Colon (tissue), 2 donors: ENCODE data around the gene TMEM109.

Source experiments
- FAIRE-seq: peaks from 2 replicates; lab custom pipeline; 2012; peaks lifted over from hg19 to GRCh38; lab: Jason Lieb, UNC
- donor health status: control.
- donor health status: control.

TMEM109 gene

DNA sequence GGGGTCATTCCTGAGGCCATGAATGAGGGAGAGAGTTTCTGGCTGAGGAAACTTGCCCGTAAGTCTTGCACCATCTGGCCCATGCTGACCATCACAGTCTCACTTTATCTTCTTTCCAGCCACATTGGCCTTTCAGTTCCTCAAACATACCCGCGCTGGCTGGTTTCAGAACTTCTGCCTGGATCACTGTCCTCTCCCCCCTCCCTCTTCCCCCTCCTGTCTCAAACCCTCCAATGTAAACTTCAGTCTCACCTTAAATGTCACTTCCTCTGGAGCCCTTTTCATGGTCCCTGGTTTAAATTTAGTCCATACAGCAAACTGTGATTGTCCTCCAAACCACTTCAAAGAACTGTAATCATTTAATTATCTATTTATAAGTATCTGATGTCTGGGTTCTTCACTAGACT, 3.7 kb upstream of the TMEM109 start:
- FAIRE-seq = no peak

DNA sequence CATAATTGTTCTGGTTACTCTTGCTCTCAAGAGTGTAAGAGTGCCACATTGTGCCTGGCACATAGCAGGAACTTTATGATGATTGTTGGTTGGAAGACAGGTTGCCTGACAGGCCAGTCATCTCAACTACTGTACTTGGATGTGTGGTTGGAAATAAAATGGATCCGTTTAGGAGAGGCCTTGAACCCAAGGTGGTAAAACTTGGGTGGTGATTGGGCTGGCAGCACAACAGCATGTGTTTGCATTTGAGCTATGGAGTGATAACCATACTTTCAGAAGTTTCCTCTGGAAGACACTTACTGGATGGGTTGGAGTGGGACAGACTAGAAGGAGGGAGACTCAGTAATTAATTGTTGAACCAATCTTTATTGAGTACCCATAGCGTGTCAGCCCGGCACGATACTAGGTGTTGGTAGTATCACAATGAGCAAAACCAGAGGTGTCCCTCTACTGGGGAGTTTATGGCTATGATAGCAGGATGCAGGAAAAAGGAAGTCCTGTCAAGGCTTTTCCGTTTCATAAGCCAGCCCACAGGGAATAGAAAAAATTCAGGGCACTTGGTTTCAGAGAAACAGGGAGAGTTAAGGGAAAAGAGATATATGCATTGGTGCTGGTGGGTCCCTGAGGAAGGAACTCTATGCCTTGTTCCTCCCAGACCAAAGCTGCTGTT, 3.1 kb upstream of the TMEM109 start:
- FAIRE-seq = no peak

DNA sequence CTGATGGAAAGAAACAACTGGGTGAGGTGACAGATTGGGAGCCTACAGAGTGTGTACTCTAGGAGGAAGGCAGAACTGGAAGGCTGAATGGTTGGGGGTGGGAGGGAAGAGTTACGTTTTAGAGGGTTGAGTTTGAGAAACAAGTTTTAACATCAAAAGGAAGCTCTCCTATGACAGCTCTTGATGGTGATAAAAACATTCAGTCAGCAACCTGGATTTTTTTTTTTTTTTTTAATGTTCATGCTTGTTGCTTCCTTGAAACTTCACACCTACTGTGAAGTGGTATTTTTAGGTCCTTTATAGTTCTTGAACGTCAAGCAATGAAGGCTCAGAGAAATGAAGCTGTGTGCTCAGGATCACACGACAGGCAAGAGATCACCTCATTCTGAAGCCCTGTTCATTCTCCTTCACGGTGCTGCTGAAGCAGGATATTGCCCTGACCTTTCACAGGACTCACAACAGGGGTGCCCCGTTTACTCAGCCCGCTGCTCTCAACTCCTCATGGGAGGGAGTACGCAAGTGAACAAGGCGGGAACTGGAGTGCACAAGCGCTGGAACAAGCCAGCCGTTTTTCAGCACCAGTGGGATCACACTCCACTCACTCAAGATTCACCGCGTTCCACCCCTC, 1.6 kb upstream of the TMEM109 start:
- no peak for FAIRE-seq

DNA sequence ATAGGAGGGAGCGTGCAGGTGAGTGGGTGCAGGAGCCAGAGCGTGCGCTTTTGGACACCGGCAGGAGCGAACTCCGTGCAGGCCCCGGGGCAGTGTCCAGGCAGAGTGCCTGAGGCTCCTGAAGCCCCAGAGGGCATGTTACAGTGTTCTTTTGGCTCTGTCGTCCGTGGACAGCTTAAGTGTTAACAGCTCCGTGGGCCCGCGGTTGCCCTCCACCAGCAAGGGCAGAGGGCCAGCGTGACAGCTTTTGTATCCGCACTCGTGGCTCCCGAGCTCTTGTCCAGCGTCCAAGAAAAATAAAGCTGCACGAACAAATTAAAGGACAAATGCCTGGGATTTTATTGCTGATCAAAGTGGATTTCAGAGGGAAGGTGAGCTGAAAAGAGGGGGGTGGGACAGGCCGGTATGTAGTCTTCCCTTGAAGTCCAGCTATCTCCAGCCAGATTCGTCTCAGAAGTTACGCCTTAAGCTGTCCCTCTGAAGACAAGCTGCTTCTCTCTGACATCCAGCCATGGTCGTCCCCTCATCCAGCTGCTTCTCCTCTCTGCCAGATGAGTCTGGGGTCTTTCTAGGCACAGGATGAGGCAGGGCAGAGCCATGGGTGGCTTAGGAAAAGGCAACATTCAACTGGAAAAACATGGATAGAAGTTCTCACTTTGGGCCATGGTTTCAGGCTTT, 968 bp upstream of the TMEM109 start:
- FAIRE-seq = no peak

DNA sequence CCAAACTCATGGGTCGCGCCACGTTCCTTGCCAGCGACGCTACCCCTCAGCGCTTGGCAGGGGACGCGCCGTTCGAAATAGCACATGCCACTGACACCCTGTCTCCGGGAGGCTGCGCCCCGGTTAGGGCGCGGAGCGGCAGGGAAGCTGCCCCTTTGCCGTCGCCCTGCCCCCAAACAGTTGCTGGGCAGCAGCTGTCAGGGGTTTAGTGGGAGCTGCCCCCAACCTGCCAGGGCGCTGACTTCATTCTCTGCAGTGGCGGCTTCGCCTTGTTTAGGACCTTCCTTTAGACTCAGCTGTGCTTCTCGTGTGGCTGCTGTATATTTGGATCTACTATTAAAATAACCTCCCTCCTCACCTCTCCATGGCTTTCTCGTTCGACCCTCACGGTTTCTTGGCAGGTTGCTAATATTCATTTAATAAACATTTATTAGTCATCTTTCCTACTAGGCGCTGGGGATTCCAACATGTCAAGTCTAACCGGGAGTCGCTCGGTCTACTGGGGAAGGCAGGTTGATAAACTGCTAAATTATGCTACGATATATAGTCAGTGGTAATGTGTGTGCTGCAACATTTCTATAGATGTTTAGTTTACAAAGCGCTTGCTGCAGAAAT, 782 bp downstream of the TMEM109 start:
- FAIRE-seq = no peak

DNA sequence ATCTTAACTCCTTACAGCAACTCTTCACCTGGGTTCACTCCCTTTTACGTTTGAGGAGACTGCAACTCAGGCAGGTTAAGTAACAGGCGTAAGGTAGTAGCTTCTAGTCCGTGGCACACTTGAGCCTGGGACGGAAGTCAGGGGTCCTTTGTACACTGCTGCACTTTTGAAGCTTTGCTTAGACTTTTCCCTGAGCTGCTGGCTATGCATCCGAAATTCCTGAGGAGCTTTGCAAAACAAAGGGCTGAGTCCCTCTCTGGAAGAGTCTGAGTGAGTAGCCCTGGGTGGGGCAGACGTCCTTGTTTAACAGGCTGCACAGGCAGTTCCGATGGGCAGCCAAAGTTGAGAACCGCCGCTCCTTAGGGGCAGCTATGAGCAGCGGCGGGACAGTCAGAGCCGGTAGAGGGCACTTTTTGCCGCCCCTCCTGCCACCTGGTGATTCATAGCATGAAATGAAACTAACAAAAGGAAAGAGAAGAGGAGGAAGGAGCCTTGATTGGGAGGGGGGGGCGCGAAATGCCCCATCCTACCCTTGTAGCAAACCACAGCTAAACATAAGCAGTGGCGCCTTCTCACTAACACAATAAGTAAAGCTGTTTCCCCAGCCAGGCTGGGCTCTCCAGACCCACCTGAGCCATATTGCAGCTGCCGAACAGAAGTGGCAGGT, 1.4 kb downstream of the TMEM109 start:
- no peak for FAIRE-seq

DNA sequence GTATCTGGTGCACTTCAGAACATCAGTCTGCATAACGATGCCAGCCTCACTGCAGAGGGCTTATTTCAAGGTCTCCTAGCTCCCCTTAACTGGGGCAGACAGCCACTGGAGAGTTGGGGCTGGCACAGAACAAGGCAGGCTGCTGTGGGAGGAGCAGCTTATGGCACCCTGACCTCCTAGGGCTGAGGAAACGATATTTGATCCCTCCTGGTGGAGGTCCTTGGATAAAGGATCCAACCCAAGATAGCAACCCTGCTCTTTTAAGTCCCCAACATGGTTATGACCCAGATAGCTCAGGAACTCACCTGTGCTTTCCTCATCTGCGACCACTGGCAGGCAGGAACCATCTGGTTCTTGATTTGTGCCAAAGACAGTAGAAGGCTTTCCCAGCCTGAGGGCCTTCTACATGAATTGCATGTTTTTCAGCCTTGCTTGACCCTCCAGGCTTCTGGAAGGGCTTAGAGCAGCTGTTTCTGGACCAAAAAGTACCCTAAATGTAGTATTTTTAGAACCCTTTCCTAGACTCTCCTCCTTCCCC, 2.8 kb downstream of the TMEM109 start:
- no peak for FAIRE-seq

DNA sequence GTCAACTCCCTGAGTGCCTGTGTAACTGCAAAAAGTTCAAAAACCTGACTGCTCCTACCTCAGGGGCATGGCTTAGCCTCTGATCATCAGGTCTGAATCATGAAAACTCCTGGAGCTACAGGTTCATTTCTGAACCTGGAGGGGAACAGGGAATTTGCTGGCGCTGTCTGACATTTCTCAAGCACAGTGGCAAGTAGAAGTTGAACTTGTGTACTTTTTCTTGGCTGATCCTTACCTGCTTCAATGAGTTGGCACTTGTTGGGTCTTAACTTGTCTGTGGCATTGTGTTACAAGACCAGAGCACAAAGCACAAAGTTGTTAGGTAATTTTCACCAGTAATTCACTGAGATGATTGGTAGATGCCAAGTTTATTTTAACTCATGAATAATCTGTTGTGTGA, 3.3 kb downstream of the TMEM109 start:
- no peak for FAIRE-seq

DNA sequence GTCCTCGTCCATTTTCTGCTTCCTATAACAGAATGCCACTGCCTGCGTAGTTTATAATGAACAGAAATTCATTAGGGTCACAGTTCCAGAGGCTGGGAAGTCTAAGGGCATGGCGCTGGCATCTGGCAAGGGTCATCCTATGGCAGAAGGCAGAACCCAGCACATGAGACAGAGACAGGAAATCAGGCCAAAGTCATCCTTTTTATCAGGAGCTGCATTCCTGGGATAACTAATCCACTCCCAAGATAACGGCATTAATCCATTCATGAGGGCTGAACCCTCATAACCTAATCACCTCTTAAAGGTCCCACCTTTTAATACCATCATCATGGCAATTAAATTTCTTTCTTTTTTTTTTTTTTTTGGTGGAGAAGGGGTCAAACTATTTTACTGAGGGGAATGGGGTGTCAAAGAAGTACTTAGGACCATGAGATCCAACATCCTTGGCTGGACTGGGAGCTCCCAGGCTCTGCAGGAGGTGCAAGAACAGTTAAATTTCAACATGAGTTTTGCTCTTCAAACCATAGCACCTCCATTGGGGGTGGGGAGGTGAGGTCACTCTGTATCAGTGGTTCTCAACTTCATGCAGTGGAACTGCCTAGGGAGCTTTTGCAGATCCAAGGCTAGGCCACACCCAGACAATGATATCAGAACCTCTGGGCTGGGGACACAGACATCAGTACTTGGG, 4.4 kb downstream of the TMEM109 start:
- FAIRE-seq = no peak

DNA sequence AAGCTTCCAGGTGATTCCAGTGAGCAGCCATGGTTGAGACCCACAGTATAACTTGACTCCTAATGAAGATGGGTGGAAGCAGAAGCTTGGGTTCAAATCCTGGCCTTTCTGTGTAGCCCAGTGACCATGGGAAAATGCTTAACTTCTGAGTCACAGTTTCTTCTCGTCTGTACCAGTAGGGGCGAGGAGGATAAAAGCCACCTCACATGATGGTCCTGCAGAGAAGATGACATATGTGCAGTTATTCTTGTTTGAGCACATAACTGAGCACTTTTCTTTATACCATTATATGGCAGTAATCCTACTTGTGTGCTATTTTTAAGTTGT, 4.9 kb downstream of the TMEM109 start:
- FAIRE-seq = no peak

DNA sequence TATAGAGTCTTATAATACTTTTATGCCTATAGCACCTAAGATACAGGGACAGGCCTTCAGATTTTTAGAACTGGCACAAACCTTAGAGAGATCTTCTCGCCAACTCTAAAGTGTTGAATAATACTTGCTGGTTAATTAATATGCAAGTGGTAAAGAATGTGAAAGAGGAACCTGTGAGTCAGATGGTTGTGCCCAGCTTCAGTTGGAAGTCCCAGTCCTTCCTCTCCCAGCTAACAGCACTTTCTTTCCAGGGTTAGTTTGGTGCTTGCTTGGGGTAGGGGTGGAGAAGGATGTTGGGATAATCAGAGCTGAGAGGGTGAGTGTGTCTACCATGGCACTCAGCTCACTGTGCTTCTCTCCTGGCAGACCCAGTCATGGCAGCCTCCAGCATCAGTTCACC, 5.4 kb downstream of the TMEM109 start:
- FAIRE-seq = no peak

DNA sequence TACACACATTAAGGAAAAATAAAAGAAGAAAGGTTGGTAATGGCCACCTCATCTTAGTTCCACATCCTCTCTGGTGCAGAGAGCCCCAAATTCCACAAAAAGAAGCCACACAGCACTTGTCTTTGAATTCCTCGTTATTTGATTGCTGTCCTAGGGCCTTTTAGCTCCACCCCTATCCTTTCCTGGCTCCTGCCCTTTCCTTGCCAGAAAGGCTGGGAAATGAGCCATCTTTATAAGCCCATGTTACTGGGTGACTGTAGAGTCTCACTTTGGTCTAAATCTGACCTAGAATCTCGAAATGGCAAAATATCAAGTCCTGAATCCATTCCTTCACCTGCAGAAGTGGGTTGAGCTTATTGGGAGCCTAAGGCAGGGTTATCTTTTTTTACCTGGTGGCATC, 6.0 kb downstream of the TMEM109 start:
- FAIRE-seq = no peak

DNA sequence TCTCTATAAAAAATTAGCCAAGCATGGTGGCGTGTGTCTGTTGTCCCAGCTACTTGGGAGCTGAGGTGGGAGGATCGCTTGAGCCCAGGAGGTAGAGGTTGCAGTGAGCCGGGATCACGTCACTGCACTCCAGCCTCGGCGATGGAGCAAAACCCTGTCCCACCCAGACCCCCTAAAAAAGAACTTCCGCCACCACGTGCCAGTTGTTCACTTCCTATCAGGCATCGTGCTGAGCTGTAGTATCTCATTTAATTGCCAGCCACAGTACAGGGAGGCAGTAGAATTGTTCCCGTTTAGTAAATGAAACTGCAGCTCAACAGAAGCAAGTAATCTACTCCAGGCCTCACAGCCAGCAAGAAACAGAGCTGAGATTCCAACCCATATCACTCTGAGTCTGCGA, 7.3 kb downstream of the TMEM109 start:
- no peak for FAIRE-seq

DNA sequence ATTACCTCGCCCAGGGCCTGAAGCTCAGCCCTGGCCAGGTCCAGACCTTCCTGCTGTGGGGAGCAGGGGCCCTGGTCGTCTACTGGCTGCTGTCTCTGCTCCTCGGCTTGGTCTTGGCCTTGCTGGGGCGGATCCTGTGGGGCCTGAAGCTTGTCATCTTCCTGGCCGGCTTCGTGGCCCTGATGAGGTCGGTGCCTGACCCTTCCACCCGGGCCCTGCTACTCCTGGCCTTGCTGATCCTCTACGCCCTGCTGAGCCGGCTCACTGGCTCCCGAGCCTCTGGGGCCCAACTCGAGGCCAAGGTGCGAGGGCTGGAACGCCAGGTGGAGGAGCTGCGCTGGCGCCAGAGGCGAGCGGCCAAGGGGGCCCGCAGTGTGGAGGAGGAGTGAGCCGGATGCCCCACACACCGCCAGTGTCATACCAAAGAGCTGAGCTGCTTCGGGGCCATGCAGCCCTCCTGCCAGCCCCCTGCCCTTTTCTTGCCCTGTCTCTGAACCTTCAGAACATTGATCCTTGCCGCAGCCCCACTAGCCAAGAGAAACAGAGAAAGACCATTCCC, 7.9 kb downstream of the TMEM109 start:
- FAIRE-seq = no peak

DNA sequence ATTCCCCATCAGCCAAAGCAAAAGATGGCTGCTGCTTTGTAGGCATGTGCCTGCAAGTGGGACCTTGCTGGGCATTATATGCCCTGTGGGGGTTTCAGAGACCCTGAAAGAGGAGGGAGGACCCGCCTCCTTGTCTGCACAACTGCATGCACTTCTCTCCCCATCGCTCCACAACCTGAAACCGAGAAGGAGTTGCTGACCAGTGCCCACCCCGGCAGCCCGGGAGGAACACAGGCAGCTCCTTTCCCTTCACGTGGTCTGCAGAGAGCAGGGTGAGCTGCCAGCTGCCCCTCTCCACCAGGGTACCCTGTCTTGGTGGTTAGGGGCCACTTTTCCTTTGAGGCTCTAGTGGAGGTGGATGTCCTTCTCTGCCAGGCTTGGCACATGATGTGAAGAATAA, 8.9 kb downstream of the TMEM109 start:
- FAIRE-seq = no peak

DNA sequence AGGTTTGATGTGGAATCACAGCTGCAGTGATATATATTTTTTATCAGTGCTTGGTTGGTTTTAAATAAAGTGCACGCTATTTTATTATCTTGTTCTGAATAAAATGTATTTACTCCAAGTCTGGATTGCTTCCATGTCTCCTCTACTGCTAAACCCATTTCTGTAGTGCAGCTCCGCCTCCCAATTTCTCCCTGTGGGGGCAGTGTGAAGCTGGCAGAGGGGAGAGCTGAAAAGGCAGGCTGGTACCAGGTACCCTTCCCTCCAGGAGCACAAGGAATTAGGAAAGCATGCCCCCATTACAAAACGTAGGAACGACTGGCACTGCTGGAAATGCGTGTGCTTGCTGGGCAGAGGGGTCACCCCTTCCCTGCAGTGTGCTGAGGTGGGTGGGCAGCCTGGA, 9.4 kb downstream of the TMEM109 start:
- no peak for FAIRE-seq

DNA sequence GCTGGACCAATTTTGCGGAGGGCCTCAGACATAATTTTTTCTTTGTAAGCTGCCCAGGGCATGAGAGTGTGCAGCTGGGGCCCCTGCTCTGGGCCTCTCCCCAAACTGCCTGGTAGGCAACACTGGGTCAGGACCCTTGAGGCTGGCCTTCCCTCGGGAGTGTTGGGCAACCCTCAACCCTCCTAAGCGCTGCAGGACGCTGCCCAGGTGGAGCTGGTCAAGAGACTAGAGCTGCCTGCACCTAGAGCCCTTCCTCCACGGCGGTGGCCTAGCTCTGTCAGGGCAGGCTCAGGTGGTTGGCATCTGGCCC, 9.8 kb downstream of the TMEM109 start:
- no peak for FAIRE-seq

DNA sequence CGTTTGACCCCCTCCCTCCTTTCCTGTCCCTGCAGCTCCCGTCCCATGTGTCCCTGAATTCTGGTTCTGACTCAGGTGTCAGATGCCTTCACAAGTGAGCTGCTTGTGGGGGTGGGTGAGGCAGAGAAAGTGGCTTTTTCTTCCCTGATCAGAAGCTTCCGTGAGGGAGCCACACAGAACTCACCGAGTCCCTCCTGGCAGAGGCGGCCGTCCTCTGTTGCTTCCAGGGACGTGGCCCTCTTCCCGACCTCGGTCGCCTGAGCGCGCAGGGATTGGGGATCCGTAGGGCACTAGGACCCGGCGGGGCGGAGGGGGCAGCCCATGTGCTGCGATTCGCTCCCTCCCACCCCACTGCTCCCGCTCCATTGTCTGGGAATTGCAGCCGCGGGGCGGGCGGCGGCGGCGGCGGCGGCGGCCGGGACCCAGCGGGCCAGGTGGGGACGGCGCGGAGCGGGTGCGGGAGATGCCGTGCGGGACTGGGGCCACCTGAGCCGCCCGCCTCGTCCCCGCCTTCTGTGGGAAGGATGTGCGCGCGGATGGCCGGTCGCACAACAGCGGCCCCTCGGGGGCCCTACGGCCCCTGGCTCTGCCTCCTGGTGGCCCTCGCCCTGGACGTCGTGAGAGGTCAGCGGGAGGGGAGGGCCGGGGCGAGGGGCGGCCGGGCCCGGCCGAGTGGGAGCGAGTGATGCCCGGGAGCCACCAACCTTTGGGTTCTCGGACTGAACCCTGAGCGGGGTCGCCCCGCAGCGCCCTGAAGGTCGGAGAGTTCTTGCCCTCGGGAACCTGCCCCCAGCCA, 10.3 kb downstream of the TMEM109 start, which contains the start of gene TMEM132A:
Gene TMEM132A, plus strand, starts transcription at position 351 of the 796 bp plus-strand sequence. Its CDS starts 174 bp downstream, at position 525.
- FAIRE-seq = no peak

DNA sequence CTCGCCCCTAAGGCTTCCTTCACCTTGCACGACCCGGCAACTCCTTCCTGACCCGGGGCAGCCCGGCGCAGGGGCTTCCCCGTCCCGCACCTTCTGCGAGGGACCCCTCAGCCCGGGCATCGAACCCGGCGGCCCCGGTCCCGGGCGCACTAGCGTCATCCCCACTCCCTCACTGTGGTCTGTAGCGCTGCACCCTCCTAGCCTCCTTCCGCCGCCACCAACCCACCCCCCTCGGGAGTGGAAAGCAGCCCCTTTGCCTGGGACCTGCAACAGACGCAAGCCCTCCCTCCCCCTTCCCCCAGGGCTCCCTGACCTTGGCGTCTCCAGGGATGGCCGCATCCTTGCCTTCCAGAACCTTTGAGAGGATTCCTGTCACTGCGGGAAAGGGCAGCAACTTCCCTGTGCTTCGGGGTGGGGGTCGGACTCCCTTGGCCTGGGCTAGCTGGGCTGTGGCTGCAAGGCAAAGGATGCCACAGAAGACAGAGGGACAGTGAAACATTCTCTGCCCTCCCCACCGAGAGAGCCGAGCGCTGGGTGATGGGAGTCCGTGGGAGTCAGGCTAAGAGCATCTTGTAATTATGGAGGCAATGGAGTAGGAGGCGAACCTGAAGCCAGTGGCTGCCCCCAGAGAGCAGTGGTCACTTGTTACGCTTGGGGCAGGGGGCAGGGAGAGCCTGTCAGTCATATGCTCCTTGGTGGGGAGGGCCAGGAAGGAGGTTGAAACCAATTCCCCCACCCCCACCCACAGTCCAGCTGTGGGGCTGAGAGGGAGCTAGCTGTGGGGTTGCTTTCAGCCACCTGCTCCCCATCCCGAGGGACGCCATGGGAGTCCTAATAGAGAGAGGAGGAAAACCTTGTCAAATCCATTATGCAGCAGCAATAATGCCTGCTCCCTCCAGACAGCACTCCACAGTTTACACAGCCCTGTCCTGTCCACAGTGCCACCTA, 11.2 kb downstream of the TMEM109 start:
- FAIRE-seq = no peak

DNA sequence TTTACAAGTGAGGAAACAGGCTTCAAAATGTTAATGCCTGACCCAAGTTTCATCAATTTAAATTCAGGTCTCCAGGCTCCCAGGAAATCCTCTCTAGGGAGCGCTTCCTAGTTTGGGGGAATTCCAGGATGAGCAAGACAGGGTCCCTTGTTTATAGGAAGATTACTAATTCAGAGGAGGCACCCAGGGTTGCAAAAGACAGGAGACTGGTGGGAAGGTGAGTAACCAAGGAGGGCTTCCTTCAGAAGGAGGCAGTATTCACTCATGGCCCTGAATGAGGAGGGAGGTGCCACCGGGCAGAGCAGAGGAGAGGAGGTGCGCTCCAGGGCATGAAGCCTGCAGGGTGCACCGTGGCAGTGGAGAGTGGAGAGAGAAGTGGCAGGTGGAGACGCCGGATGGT, 11.9 kb downstream of the TMEM109 start:
- no peak for FAIRE-seq
